Loucy (cell line): Measurements from ENCODE around the gene SERGEF.

Experiments used
- CTCF ChIP-seq: fragments of 200-600 bp; sonication (generic); conservative IDR thresholded peaks from 2 replicates; pipeline ENCODE4 v1.5.1; 2014; ENCODE audit warnings: mild to moderate bottlenecking, antibody characterized with exemption, low read length
- EZH2phosphoT487 ChIP-seq: fragments of 200-600 bp; IDR thresholded peaks from 2 replicates; pipeline ENCODE4 v1.6.1; 2018; ENCODE audit warnings: antibody characterized with exemption, mild to moderate bottlenecking, moderate library complexity, borderline replicate concordance

GRCh38 chr11:17822401-17822781 lies 190.5 kb downstream of the SERGEF start:
- no peak for TF ChIP-seq CTCF
- TF ChIP-seq EZH2phosphoT487: no peak
